ENCODE measurements around the gene AMDHD1. TPM values are rescaled to one million over a fixed set of nuclear protein-coding genes. Genes with fewer than 3 reads are reported as not detected.

AMDHD1 gene
- polyA plus RNA-seq, 3 donors = 0.43 to 1.9 (median 1.0) TPM

- intact Hi-C loops (cut with micrococcal nuclease) = no loop called here
- H3K27ac Mint-ChIP-seq = no peak overlapping the region
- H3K36me3 Mint-ChIP-seq = no peaks in the 10 kb centered on the region
- H3K4me3 ChIP-seq (replicated peaks in 1 of 3; ENCODE audit: low read depth in 2 of 3, low read length in 3 of 3) = no peak overlapping the region
- H3K9me3 Mint-ChIP-seq = no peaks in the 10 kb centered on the region
- H3K4me1 Mint-ChIP-seq = peaks cover 19% of the 10 kb centered on the region
- TF ChIP-seq, protein P1, sequence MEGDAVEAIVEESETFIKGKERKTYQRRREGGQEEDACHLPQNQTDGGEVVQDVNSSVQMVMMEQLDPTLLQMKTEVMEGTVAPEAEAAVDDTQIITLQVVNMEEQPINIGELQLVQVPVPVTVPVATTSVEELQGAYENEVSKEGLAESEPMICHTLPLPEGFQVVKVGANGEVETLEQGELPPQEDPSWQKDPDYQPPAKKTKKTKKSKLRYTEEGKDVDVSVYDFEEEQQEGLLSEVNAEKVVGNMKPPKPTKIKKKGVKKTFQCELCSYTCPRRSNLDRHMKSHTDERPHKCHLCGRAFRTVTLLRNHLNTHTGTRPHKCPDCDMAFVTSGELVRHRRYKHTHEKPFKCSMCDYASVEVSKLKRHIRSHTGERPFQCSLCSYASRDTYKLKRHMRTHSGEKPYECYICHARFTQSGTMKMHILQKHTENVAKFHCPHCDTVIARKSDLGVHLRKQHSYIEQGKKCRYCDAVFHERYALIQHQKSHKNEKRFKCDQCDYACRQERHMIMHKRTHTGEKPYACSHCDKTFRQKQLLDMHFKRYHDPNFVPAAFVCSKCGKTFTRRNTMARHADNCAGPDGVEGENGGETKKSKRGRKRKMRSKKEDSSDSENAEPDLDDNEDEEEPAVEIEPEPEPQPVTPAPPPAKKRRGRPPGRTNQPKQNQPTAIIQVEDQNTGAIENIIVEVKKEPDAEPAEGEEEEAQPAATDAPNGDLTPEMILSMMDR (IDR thresholded peaks at IDR 0.05) = no peak
- H3K36me3 ChIP-seq (replicated peaks in 1 of 2; ENCODE audit: control insufficient read depth in 1 of 2, insufficient read depth in 2 of 2, low read length in 2 of 2) = no peaks in the 10 kb centered on the region
- DNase-seq = no peak
- no peaks in the 10 kb centered on the region for H3K79me2 ChIP-seq (ENCODE audit: insufficient read depth, low read length)
- H3K9me3 ChIP-seq (replicated peaks in 1 of 2; ENCODE audit: control insufficient read depth in 1 of 2, insufficient read depth in 1 of 2, low read length in 2 of 2) = no peaks in the 10 kb centered on the region
- no peak overlapping the region for H3K4me2 ChIP-seq (replicated peaks; ENCODE audit: extremely low read depth, low read length, poor library complexity, severe bottlenecking)
- no peak overlapping the region for H3K9ac ChIP-seq (ENCODE audit: insufficient read depth, low read length, poor library complexity, severe bottlenecking)
- H3K27me3 ChIP-seq (ENCODE audit: control insufficient read depth in 2 of 2, insufficient read depth in 2 of 2, low read length in 2 of 2) = no peaks in the 10 kb centered on the region
- 80% methylated on average over 1 of the region's 5 CpGs for WGBS (ENCODE audit: insufficient coverage)
- H3K27me3 Mint-ChIP-seq (ENCODE audit: low read depth in 3 of 3) = peaks cover 0 to 1% (median 0%) of the 10 kb centered on the region in 3 donors
- H3K4me3 Mint-ChIP-seq = no peak overlapping the region
- no peak overlapping the region for H3K27ac ChIP-seq (ENCODE audit: low read depth in 1 of 2, low read length in 2 of 2)
- H3K4me1 ChIP-seq (ENCODE audit: control insufficient read depth in 1 of 2, insufficient read depth in 2 of 2, low read length in 2 of 2) = peaks cover 6 to 9% of the 10 kb centered on the region in 2 donors
- H2AFZ ChIP-seq (ENCODE audit: insufficient read depth, low read depth, low read length, poor library complexity, severe bottlenecking) = no peak overlapping the region
- no peaks in the 10 kb centered on the region for H4K20me1 ChIP-seq (ENCODE audit: insufficient read depth, low read length)
These were observed 17.1 kb downstream of the AMDHD1 start for GRCh38 chr12:95960241-95960640.

- Mint-ChIP-seq H3K27ac (no peak overlapping the region), H3K9me3 (no peaks in the 10 kb centered on the region), H3K36me3 (peaks cover 0 to 9% of the 10 kb centered on the region in 2 donors), H3K27me3 (ENCODE audit: low read depth in 3 of 3) (peaks cover 0 to 1% (median 0%) of the 10 kb centered on the region in 3 donors), H3K4me3 (no peak overlapping the region), H3K4me1 (peaks cover 19% of the 10 kb centered on the region)
- Histone ChIP-seq H4K20me1 (ENCODE audit: insufficient read depth, low read length) (no peaks in the 10 kb centered on the region), H3K4me1 (ENCODE audit: control insufficient read depth in 1 of 2, insufficient read depth in 2 of 2, low read length in 2 of 2) (peaks cover 6 to 9% of the 10 kb centered on the region in 2 donors), H3K4me2 (replicated peaks; ENCODE audit: extremely low read depth, low read length, poor library complexity, severe bottlenecking) (no peak overlapping the region), H3K4me3 (replicated peaks in 1 of 3; ENCODE audit: low read depth in 2 of 3, low read length in 3 of 3) (no peak overlapping the region), H3K36me3 (replicated peaks in 1 of 2; ENCODE audit: control insufficient read depth in 1 of 2, insufficient read depth in 2 of 2, low read length in 2 of 2) (no peaks in the 10 kb centered on the region), H3K27me3 (ENCODE audit: control insufficient read depth in 2 of 2, insufficient read depth in 2 of 2, low read length in 2 of 2) (no peaks in the 10 kb centered on the region), H3K9me3 (replicated peaks in 1 of 2; ENCODE audit: control insufficient read depth in 1 of 2, insufficient read depth in 1 of 2, low read length in 2 of 2) (no peaks in the 10 kb centered on the region), H3K9ac (ENCODE audit: insufficient read depth, low read length, poor library complexity, severe bottlenecking) (no peak overlapping the region), H3K79me2 (ENCODE audit: insufficient read depth, low read length) (no peaks in the 10 kb centered on the region), H2AFZ (ENCODE audit: insufficient read depth, low read depth, low read length, poor library complexity, severe bottlenecking) (no peak overlapping the region), H3K27ac (ENCODE audit: low read depth in 1 of 2, low read length in 2 of 2) (no peak overlapping the region)
- 96% methylated on average over 3 of the region's 7 CpGs for WGBS (ENCODE audit: insufficient coverage)
- TF ChIP-seq, protein P1 (IDR thresholded peaks at IDR 0.05) = no peak
- intact Hi-C loops (cut with micrococcal nuclease) = no loop called here
- no peak for DNase-seq
These were observed 19.1 kb downstream of the AMDHD1 start for GRCh38 chr12:95962222-95962621.
